Kasumi-1 (cell line): Measurements from ENCODE around the gene FGF12.

Experiments used
- DNase-seq, 2 experiments: peaks; one replicate each; lab custom pipeline; 2025; lab: John Stamatoyannopoulos, UW

Gene FGF12

GRCh38 chr3:192409838-192410683 lies 317.3 kb downstream of the FGF12 start:
- no peak for DNase-seq

GRCh38 chr3:192409201-192409837 lies 318.0 kb downstream of the FGF12 start:
- no peak for DNase-seq

GRCh38 chr3:192408647-192409200 lies 318.6 kb downstream of the FGF12 start:
- no peak for DNase-seq

- no peak for DNase-seq
Observed at GRCh38 chr3:192408007-192408646, 319.2 kb downstream of the FGF12 start.

GRCh38 chr3:192399767-192400166 lies 327.6 kb downstream of the FGF12 start:
- DNase-seq, result no peak

GRCh38 chr3:192397012-192397411 lies 330.3 kb downstream of the FGF12 start:
- DNase-seq, result no peak

- DNase-seq, result no peak
Observed at GRCh38 chr3:192395506-192395905, 331.8 kb downstream of the FGF12 start.

- DNase-seq, result no peak
Observed at GRCh38 chr3:192392986-192393385, 334.4 kb downstream of the FGF12 start.

GRCh38 chr3:192382861-192383260 lies 344.5 kb downstream of the FGF12 start:
- peak; percentile 56 to 57 for DNase-seq

GRCh38 chr3:192373586-192373985 lies 353.8 kb downstream of the FGF12 start:
- no peak for DNase-seq

GRCh38 chr3:192373032-192373431 lies 354.3 kb downstream of the FGF12 start:
- no peak for DNase-seq

- no peak for DNase-seq
Observed at GRCh38 chr3:192372616-192373015, 354.7 kb downstream of the FGF12 start.

- no peak for DNase-seq
Observed at GRCh38 chr3:192371870-192372400, 355.4 kb downstream of the FGF12 start.

GRCh38 chr3:192367616-192368015 lies 359.7 kb downstream of the FGF12 start:
- no peak for DNase-seq

GRCh38 chr3:192366916-192367315 lies 360.4 kb downstream of the FGF12 start:
- DNase-seq, result no peak

GRCh38 chr3:192365571-192365970 lies 361.8 kb downstream of the FGF12 start:
- DNase-seq, result no peak

- peak; percentile 37 to 40 for DNase-seq
Observed at GRCh38 chr3:192364316-192364715, 363.0 kb downstream of the FGF12 start.

- no peak for DNase-seq
Observed at GRCh38 chr3:192354687-192355086, 372.7 kb downstream of the FGF12 start.

- DNase-seq, result no peak
Observed at GRCh38 chr3:192352142-192352541, 375.2 kb downstream of the FGF12 start.

GRCh38 chr3:192351441-192351840 lies 375.9 kb downstream of the FGF12 start:
- no peak for DNase-seq

GRCh38 chr3:192340031-192340430 lies 387.3 kb downstream of the FGF12 start:
- DNase-seq, result no peak

- DNase-seq, result no peak
Observed at GRCh38 chr3:192339214-192339613, 388.1 kb downstream of the FGF12 start.
